ENCODE measurements around the gene CFAP20DC.

DNA sequence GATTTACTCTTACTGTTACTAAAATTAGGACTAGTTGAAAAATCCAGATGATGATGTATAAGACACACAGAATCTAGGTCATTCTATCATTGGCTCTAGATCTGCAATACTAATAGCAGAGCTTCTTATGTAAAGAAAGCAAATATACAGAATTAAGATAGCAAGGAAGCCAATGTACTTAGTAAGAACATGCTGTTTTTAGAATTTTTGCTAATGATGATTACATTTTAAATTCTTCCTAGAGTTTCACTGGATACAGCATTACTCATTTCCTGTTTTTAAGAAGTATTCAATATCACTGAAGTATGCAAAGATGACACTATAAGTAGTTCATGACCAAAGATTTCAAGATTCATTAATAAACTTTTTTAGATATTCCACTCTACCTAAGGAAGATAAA is 60.7 kb downstream of the CFAP20DC start:
- TF ChIP-seq, protein P1, sequence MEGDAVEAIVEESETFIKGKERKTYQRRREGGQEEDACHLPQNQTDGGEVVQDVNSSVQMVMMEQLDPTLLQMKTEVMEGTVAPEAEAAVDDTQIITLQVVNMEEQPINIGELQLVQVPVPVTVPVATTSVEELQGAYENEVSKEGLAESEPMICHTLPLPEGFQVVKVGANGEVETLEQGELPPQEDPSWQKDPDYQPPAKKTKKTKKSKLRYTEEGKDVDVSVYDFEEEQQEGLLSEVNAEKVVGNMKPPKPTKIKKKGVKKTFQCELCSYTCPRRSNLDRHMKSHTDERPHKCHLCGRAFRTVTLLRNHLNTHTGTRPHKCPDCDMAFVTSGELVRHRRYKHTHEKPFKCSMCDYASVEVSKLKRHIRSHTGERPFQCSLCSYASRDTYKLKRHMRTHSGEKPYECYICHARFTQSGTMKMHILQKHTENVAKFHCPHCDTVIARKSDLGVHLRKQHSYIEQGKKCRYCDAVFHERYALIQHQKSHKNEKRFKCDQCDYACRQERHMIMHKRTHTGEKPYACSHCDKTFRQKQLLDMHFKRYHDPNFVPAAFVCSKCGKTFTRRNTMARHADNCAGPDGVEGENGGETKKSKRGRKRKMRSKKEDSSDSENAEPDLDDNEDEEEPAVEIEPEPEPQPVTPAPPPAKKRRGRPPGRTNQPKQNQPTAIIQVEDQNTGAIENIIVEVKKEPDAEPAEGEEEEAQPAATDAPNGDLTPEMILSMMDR (IDR thresholded peaks at IDR 0.05), result no peak
- TF ChIP-seq EP300 (IDR thresholded peaks at IDR 0.05), result no peak

Data from gastroesophageal sphincter (tissue), 3 donors.